AG04450 (cell line): ENCODE measurements around the gene NXNL1. TPM values are rescaled to one million over a fixed set of nuclear protein-coding genes. Genes with fewer than 3 reads are reported as not detected.

Experiments used
- CTCF ChIA-PET: fragments of 300-600, 350-600 bp; formaldehyde crosslinking; extraction: SDS; loops from one replicate; lab custom pipeline; 2022; ENCODE audit warnings: antibody characterized with exemption, inconsistent platforms; lab: Charles Lee
- POLR2A ChIA-PET: fragments of 350-600 bp; formaldehyde crosslinking; extraction: SDS; loops from one replicate; lab custom pipeline; 2021; ENCODE audit warnings: antibody characterized with exemption, inconsistent platforms; lab: Yijun Ruan, JAX
- DNase-seq: peaks from one replicate; pipeline ENCODE4 v3.0.0-alpha.2; 2011; ENCODE audit warnings: low read depth, low spot score
- H3K27ac ChIP-seq: one replicate; pipeline ENCODE4 v1.5.1; 2012; ENCODE audit warnings: low read depth, low read length, control low read depth
- H3K27me3 ChIP-seq: one replicate; pipeline ENCODE4 v1.6.0; 2012; ENCODE audit warnings: low read length; ENCODE audit not compliant: control insufficient read depth, insufficient read depth
- H3K4me3 ChIP-seq: 2 replicates; pipeline ENCODE4 v1.5.1; 2011; ENCODE audit warnings: mild to moderate bottlenecking, low read depth, low read length, control low read depth
- H3K9me3 ChIP-seq: 2 replicates; pipeline ENCODE4 v1.5.1; 2012; ENCODE audit warnings: low read length; ENCODE audit not compliant: control insufficient read depth, insufficient read depth
- CTCF ChIP-seq: IDR thresholded peaks from 2 replicates; pipeline ENCODE4 v1.5.1; 2011; ENCODE audit warnings: low read depth, low read length, control low read depth, inconsistent platforms
- polyA plus RNA-seq: library from polyadenylated mRNA; depleted of rRNA; stranded (reverse); fragments of >200 nt; gene quantifications from 2 replicates; pipeline ENCODE4 v1.2.3, GENCODE V29; 2011

Gene NXNL1
- polyA plus RNA-seq, 1 experiment, result not detected

GRCh38 chr19:17457616-17458015 is 3.1 kb downstream of the NXNL1 start:
- TF ChIP-seq CTCF, result no peak
- peaks cover 4% of the 10 kb centered on the region; the same call in 1 of the 2 replicates for H3K9me3 ChIP-seq
- CTCF ChIA-PET, result interaction anchor here (0.6 to 1.1 kb wide), 2 partner anchors 8 to 11 kb away, joined by 3 to 4 read pairs; no protein-coding TSS in a partner anchor
- no peak overlapping the region for H3K27ac ChIP-seq
- POLR2A ChIA-PET, result interaction anchor here (0.6 kb wide), 1 partner anchor 741 kb away, joined by 4 read pairs; no protein-coding TSS in a partner anchor
- DNase-seq, result no peak
- no peak overlapping the region for H3K4me3 ChIP-seq
- peaks cover 38% of the 10 kb centered on the region for H3K27me3 ChIP-seq

DNA sequence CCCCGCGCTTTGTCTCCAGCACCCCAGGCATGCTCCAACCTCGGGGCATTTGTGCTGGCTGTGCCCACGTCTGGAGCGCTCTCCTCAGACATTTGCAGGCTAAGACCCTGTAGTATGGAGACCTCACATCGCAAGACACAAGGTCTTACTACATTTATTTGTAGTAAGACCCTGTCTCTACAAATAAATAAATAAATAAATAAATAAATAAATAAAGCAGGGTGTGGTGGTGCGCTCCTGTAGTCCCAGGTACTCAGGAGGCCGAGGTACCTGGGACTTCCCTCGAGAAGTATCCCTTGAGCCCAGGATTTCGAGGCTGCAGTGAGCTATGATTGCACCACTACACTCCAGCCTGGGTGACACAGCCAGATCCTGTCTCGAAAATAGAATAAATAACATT is 4.6 kb downstream of the NXNL1 start:
- DNase-seq, result no peak
- Histone ChIP-seq H3K4me3 (no peak overlapping the region), H3K27ac (no peak overlapping the region), H3K27me3 (peaks cover 41% of the 10 kb centered on the region), H3K9me3 (peaks cover 4% of the 10 kb centered on the region; the same call in 1 of the 2 replicates)
- POLR2A ChIA-PET, result no interaction called here
- CTCF ChIA-PET, result no interaction called here
- no peak for TF ChIP-seq CTCF

GRCh38 chr19:17455308-17456123 is 5.2 kb downstream of the NXNL1 start:
- peaks cover 39% of the 10 kb centered on the region for H3K27me3 ChIP-seq
- peaks cover 4% of the 10 kb centered on the region; the same call in 1 of the 2 replicates for H3K9me3 ChIP-seq
- no peak overlapping the region for H3K27ac ChIP-seq
- no peak for DNase-seq
- TF ChIP-seq CTCF, result no peak
- ChIA-PET CTCF (no interaction called here), POLR2A (no interaction called here)
- H3K4me3 ChIP-seq, result no peak overlapping the region

GRCh38 chr19:17454576-17455071 is 6.1 kb downstream of the NXNL1 start:
- H3K27ac ChIP-seq, result no peak overlapping the region
- no peak for DNase-seq
- H3K9me3 ChIP-seq, result peaks cover 4% of the 10 kb centered on the region; the same call in 1 of the 2 replicates
- H3K27me3 ChIP-seq, result peaks cover 37% of the 10 kb centered on the region
- no peak overlapping the region for H3K4me3 ChIP-seq
- CTCF ChIA-PET, result interaction anchor here (1.0 kb wide), 1 partner anchor 320 kb away, joined by 3 read pairs; no protein-coding TSS in a partner anchor
- POLR2A ChIA-PET, result no interaction called here
- TF ChIP-seq CTCF, result no peak

DNA sequence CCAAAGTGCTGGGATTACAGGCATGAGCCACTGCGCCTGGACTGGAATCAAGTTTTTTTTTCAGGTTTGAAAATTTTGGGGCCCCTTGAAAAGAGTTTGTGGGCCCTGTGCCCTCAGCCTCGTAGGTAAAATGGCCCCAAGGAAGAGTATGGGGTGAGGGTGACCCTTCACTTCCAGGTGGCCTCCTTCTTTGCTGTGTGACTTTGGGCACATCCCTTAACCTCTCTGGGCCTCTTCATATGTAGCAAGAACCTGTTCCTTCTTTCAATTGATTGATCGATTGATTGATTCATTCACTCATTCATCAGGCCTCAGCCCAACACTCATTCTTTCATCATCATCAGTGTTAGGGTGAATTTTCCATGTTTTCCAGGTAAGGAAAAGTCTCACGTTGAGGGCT is 8.9 kb downstream of the NXNL1 start:
- H3K9me3 ChIP-seq, result peaks cover 4% of the 10 kb centered on the region; the same call in 1 of the 2 replicates
- no peak overlapping the region for H3K4me3 ChIP-seq
- DNase-seq, result no peak
- peaks cover 43% of the 10 kb centered on the region for H3K27me3 ChIP-seq
- POLR2A ChIA-PET, result no interaction called here
- no peak overlapping the region for H3K27ac ChIP-seq
- no peak for TF ChIP-seq CTCF
- CTCF ChIA-PET, result interaction anchor here (0.6 to 1.1 kb wide), 2 partner anchors 26 to 315 kb away, joined by 3 to 5 read pairs; no protein-coding TSS in a partner anchor
